Stimulated activated CD8-positive, alpha-beta memory T cell treated with anti-CD3 and anti-CD28 coated beads, Interleukin-7, amount 100 ng/mL, for 4 hours (primary cell): ENCODE measurements around the gene CACNB4.
"Not testable (repeated sequence)": the region's sequence is repeated elsewhere in the genome, so short reads cannot be mapped to it uniquely, and the experiment has no call there.

Experiments
- DNase-seq, 2 donors: peaks; one replicate each; pipeline ENCODE4 v3.0.0-alpha.2; 2020; ENCODE audit warnings: low read depth in 2 of 2

The CACNB4 gene

DNA sequence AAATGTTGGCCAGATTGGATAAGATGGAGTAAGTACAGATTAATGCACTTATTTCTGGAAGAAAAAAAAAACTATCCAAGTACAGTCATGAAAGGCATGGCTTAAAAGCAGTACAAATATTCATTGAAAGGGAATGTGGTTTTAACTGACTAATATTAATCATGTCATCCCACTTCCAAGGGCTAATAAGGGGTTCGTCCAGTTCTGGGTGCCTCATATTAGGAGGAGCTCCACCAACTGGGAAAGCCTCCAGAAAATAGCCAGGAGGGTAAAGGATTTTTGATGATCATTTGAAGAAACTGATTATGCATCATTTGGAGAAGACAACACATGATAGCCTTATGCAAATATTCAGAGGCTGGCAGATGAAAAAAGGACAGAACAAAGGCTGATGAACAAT, 155.4 kb downstream of the CACNB4 start:
- DNase-seq: no peak

DNA sequence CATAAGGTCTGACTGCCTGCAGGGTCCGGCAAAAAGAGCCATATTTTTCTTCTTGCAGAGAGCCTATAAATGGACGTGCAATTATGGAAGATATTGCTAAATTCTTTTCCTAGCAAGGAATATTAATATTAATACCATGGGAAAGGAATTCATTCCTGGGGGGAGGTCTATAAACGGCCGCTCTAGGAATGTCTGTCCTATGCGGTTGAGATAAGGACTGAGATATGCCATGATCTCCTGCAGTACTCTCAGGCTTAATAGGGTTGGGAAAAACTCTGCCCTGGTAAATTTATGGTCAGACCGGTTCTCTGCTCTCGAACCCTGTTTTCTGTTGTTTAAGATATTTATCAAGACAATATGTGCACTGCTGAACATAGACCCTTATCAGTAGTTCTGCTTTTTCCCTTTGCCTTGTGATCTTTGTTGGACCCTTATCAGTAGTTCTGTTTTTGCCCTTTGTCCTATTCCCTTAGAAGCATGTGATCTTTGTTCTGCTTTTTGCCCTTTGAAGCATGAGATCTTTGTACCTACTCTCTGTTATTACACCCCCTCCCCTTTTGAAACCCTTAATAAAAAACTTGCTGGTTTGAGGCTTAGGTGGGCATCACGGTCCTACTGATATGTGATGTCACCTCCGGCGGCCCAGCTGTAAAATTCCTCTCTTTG, 156.2 kb downstream of the CACNB4 start:
- DNase-seq: not testable (repeated sequence)

GRCh38 chr2:151937966-151938365, 160.9 kb downstream of the CACNB4 start:
- no peak for DNase-seq

DNA sequence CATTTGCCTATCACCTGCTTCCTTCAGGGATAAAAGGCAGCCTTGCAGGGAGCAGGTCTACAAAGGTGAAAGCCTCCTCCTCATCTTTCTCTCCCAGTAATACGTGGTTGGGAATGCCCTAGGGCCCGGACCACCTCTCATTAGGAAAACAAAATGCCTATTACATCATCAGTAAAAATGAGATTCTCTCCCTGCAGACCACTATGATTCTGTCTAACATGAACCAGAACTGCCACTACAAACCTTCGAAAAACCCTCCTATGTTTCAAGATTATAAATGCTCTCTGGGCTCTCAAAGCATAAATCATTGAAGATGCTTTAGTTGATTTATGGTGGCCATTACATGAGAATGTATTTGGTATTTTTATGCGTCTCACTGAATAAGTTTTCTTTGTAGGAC, 162.2 kb downstream of the CACNB4 start:
- DNase-seq: no peak

DNA sequence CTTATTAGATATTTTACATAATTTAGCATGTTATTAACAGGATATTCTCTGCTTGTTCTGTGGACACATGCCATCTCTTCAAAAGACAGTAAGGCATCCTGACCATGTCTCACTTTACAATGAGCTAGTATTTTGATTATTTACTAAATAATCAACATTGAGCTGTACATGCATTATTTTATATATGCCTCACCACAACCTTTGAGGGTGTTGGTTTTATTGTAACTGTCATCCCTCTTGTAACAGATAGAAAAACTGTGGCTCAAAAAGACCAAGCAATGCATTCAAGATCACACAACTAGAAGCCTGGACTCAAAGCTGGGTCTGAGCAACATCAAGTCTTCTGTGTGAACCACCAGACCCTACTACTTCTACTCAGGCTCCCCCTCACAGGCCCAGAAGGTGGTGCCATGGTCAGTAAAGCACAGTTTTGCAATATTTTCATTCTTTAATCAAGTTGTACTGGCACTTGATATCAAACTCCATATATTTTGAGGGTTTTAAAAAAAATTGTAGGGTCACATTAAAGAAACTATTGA, 165.5 kb downstream of the CACNB4 start:
- DNase-seq: no peak

DNA sequence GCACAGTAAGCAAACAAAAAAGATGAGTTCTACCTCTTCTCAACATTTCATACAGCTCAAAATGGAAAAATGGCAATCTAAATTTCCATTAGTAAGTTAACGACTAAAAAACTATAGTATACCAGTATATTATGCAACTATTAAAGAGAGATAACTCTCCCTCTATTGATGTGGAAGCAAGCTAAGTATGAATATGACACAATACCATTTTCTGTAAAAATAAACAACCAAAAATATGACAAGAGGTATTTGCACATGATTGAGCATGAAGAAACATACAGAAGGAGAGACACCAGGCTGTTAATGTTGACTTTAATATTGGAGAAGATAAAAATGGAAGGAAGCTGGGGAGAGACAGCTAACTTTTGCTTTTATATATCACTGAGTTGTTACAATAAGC, 167.1 kb downstream of the CACNB4 start:
- DNase-seq: no peak

- no peak for DNase-seq
Measured at GRCh38 chr2:151931030-151931611, 167.7 kb downstream of the CACNB4 start.

GRCh38 chr2:151930042-151930441, 168.8 kb downstream of the CACNB4 start:
- DNase-seq: no peak

DNA sequence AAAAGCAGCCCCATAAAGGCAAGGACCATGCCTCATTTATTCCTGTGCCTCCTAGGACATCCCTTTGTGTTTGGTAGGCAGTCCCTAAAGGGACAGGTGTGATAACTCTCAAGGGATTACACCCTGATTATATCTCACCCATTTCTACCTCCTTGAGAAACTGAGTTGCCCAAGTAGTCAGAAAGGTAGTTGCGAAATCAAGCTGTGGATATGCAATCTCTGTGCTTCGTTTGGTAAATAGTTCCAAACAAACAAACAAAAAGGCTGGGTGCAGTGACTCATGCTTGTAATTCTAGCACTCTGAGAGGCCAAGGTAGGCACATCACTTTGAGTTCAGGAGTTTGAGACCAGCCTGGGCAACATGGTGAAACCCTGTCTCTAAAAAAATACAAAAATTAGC, 170.5 kb downstream of the CACNB4 start:
- DNase-seq: no peak

DNA sequence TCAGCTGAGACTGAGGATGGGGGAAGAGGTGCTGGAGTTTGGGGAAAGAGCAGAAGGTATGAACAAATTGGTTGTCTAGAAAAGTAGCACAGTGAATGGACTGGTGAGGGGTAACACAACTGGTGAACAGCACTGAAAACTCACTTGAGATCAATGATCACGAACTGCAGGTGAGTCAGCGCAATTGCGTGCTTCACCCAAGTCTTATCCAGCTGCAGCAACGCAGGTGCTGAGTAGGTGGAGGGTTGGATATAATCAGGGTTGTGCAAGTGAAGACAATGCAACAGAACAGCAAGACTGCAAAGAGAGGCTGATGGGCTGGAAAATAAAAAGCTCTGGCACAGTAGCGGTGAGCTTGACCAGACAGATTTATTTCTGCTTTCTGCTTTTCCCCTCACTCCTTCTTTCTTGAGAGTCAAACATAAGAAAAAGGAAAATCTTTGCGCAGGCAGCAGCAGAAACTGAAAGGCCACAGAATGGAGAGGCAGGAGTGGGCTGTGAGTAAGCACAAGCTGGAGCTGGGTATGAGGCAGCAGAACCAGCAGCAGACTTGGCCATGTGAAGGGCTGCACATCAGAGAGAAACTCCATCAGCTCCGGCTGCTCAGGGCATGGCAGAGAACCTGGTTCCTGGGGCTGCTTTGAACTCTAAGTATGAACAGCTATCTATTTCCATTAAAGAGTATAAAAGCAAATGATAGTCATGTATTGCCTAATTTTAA, 171.2 kb downstream of the CACNB4 start:
- DNase-seq: no peak

DNA sequence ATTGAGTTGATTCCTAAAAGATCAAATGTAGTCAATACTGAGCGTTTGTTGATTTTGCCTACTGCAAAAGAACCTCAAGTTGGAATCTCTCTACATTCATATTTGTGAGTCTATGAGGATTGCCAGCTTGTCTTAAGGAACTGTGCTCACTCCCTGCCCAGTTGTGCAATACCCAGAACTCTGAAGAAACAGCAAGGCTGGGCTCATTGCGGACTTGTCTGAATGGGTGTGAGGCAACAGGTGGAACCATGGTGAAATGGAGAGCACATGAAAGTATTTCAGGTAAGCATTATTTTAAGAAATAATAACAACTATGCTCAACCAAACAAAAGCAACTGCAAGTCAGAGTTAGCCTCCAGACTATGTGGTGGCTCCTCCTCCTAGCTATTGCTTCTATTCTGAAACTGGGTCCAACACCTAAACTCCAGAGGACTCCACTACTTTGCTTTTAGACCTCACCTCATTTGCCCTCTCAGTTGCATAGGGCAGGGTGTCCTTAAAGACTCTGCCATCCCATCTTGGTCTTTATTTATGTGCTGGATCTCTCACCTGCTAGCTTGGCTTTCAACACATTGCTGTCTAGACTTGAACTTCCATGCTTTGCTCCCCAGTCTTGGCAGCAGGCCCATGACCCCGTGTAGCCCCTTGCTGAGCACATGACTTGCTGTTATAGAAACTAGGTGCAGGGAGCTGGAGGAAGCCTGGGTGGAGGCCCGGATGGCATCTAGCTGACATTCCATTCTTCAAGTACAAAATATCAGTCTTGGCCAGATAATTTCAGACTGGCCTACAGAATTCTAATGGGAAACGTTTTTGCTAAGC, 175.8 kb downstream of the CACNB4 start:
- no peak for DNase-seq

DNA sequence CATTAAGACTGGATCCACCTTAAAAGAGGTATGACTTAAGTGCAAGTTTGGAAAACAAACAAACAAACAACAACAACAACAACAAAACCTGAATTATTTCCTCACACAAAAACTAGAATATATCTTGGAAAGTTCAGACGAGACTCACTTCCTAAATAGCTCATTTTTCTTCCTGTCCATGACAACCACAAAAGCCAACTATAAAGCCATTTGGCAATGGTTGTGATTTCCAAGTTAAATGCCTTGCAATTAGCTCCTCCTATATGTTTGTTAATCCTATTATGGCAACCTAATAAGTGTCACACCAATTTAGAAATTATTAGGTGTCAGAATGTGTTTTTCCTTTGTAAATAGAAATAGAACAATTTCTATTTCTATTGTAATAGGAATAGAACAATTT, 179.1 kb downstream of the CACNB4 start:
- no peak for DNase-seq

DNA sequence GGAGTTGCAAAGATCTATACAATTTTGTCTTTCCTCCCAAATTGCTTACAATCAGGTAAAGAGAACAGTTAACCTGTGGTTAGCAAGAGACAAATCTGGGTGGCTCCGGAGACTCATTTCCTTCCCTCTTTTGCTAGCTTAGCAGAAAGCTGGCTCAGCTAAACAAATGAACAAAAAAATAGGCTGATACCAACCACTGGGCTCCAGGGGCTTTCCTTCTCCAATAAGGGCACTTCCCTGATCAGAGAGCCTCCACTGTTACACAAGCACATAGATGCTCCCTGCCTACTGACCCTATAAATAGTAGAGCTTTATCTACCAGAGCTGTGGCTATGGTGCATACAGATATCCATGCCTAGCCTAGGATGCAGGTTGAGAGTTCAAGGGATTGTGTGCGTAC, 180.5 kb downstream of the CACNB4 start:
- no peak for DNase-seq

- no peak for DNase-seq
Measured at GRCh38 chr2:151916632-151917031, 182.2 kb downstream of the CACNB4 start.

DNA sequence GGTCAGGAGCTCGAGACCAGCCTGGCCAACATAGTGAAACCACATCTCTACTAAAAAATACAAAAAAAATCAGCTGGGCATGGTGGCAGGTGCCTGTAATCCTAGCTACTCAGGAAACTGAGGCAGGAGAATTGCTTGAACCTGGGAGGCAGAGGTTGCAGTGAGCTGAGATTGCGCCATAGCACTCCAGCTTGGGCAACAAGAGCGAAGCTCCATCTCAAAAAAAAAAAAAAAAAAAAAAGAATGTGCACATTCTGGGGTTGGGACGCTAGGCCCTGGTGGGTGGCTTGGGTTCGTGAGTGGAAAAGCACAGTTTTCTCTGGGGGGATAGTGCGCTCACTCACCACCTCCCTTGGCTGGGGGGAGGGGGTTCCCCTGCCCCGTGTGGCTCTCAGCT, 183.2 kb downstream of the CACNB4 start:
- not testable (repeated sequence) for DNase-seq

DNA sequence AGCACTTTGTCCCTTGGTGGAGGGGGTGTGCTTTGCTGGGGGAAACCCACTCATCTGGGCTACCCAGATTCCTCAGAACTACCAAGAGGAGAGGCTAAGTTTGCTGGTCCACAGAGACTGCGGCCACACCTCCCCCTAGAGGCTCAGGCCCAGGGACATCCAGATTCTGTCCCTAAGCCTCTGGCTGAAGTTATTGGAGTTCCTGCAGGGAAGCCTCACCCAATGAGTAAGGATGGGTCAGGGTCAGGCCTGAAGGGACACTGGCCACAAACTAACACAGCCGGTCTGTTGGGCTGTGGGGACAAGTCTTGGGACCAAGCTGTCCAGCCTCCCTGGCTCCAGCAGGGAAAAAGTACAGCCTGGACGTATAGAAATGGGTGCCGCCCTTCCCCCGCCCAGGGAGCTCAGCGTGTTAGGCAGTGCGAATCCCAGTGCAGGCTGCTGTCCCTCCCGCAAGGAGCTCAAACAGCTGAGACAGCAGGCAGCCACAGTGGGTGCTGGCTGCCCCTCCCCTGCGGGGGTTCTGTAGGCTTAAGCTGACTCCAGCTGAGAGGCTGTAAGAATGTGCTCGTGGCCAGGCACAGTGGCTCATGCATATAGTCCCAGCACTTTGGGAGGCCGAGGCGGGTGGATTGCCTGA, 183.7 kb downstream of the CACNB4 start:
- DNase-seq: no peak

GRCh38 chr2:151908204-151908882, 190.5 kb downstream of the CACNB4 start:
- no peak for DNase-seq

DNA sequence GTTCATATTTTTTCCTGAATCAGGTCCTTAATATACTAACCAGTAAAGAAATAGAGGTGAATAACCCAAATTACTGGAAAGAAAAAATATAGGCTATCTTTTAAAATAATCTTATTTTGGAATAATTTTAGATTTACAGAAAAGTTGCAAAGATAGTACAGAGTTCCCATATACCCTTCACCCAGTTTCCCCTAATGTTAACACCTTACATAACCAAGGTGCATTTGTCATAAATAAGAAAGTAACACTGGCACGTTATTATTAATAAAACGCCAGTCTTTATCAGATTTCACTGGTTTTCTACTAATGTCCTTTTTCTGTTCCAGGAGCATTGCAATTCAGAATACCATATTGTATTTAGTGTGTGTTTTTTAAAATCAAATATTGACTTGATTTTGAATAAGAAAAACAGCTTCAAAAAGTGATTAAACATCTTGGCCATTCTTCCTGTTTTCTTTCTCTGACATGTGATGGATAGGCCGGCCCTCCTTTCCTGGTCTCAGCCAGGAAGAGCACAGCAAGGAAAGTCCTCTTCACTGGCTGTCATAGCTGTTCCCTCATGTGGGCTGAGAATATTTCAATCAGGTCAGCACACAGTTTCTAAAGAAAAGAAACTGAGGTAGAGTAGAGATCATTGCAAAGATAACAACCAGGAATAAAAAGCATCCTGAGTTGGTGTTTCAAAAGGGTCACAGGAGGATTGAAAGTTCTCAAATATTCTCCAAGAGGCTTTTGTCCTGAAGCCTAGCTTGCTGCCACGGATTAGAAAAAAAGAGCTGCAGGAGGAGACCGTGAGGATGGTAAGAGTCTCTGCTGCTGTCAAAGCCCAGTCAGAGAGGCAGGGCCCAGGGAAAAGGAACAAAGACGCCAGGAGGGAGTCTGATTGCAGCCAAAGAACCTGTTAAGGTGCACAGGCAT, 191.3 kb downstream of the CACNB4 start:
- DNase-seq: no peak

DNA sequence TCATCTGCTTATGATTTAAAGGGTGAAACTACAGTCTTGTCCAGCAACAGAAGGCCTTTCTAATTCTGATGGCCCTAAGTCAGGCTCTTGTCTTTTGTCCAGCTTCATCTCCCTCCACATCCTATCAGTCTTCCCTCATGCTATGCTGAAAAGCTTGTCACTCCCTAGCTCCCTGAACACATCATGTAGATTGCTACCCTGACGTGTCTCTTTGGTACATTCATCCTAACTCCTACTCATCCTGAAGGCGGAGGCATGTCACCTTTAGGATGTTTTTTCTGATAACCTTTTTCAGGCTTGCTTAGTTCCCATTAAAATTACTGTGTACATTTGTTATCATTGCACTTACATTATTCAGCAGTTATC, 192.2 kb downstream of the CACNB4 start:
- no peak for DNase-seq
